ENCODE measurements around the gene ACOT12. TPM values are rescaled to one million over a fixed set of nuclear protein-coding genes. Genes with fewer than 3 reads are reported as not detected.

ACOT12 gene
- total and polyA plus RNA-seq, 2 donors (not counting 3 experiments of a cell fraction or from before 2014, with no cell fraction given) = not detected

DNA sequence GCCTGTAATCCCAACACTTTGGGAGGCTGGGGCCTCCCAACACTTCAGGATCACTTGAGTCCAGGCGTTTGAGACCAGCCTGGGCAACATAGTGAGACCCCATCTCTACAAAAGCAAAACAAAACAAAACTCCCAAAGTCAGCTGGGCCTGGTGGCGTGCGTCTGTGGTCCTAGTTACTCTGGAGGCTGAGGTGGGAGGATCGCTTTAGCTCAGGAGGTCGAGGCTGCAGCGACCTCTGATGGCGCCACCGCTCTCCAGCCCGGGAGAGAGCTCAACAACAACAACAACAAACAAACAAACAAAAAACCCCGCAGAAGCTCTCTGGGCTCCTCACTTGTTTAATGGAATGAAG, 528 bp downstream of the ACOT12 start:
- FAIRE-seq = no peak
- H3K36me3 ChIP-seq (ENCODE audit: control insufficient read depth in 2 of 2, extremely low read depth in 1 of 2, insufficient read depth in 2 of 2, low read length in 2 of 2) = no peaks in the 10 kb centered on the region
- H3K27ac ChIP-seq (ENCODE audit: insufficient read depth, low read depth, low read length) = no peak overlapping the region
- H3K4me3 ChIP-seq (replicated peaks in 1 of 3; ENCODE audit: insufficient read depth in 1 of 3, low read depth in 1 of 3, low read length in 3 of 3) = peak overlapping the region in 2 of 3 experiments; percentile 19 to 24
- H3K9me1 ChIP-seq (replicated peaks; ENCODE audit: control insufficient read depth, extremely low read depth, insufficient read depth, low read length) = no peaks in the 10 kb centered on the region
- no peak overlapping the region for H3K9ac ChIP-seq (replicated peaks; ENCODE audit: extremely low read depth, insufficient read depth, low read length)
- POLR2A ChIA-PET = no interaction called here
- no TSS peak for BruUV-seq (replicated peaks)
- H3K4me2 ChIP-seq (ENCODE audit: insufficient read depth, low read length) = peak overlapping the region; percentile 32
- no peaks in the 10 kb centered on the region for H3K79me2 ChIP-seq (ENCODE audit: control insufficient read depth, insufficient read depth, low read length)
- CTCF ChIA-PET = no interaction called here
- intact Hi-C loops (cut with micrococcal nuclease) (no loop called here), dilution Hi-C loops (cut with MboI; ENCODE audit: extremely low pct_ligation_motif_present, low sequenced_read_pairs) (no loop called here)
- peak overlapping the region; percentile 85 for H2AFZ ChIP-seq (ENCODE audit: low read depth, low read length)
- H3K27me3 ChIP-seq (ENCODE audit: control insufficient read depth in 2 of 2, insufficient read depth in 2 of 2, low read length in 2 of 2) = peaks cover 3 to 8% of the 10 kb centered on the region in 2 experiments
- H3K4me1 ChIP-seq (ENCODE audit: control insufficient read depth, extremely low read depth, insufficient read depth, low read length) = no peaks in the 10 kb centered on the region
- no peak for DNase-seq (ENCODE audit: low read depth, low spot score)
- no peak for TF ChIP-seq FOS (IDR thresholded peaks at IDR 0.05; ENCODE audit: borderline replicate concordance, insufficient read depth, low read length)
- TF ChIP-seq, protein P1, sequence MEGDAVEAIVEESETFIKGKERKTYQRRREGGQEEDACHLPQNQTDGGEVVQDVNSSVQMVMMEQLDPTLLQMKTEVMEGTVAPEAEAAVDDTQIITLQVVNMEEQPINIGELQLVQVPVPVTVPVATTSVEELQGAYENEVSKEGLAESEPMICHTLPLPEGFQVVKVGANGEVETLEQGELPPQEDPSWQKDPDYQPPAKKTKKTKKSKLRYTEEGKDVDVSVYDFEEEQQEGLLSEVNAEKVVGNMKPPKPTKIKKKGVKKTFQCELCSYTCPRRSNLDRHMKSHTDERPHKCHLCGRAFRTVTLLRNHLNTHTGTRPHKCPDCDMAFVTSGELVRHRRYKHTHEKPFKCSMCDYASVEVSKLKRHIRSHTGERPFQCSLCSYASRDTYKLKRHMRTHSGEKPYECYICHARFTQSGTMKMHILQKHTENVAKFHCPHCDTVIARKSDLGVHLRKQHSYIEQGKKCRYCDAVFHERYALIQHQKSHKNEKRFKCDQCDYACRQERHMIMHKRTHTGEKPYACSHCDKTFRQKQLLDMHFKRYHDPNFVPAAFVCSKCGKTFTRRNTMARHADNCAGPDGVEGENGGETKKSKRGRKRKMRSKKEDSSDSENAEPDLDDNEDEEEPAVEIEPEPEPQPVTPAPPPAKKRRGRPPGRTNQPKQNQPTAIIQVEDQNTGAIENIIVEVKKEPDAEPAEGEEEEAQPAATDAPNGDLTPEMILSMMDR (IDR thresholded peaks at IDR 0.05; ENCODE audit: extremely low read depth in 1 of 2, insufficient read depth in 1 of 2, low read depth in 1 of 2, low read length in 2 of 2) = no peak
- TF ChIP-seq MAX (IDR thresholded peaks at IDR 0.05; ENCODE audit: insufficient read depth, insufficient read length) = no peak
- no peak for TF ChIP-seq JUN (IDR thresholded peaks at IDR 0.05; ENCODE audit: borderline replicate concordance, insufficient read depth, insufficient read length, low read depth)
- TF ChIP-seq POLR2A (IDR thresholded peaks at IDR 0.05; ENCODE audit: low read depth, low read length) = no peak
- TF ChIP-seq MYC (IDR thresholded peaks at IDR 0.05; ENCODE audit: low read depth, low read length) = no peak
- TF ChIP-seq EZH2 (IDR thresholded peaks at IDR 0.05; ENCODE audit: borderline replicate concordance, low read depth, low read length, severe bottlenecking) = no peak
- TF ChIP-seq GATA2 (IDR thresholded peaks at IDR 0.05; ENCODE audit: insufficient read depth, insufficient read length, low read depth, low read length) = no peak
- TF ChIP-seq POLR2AphosphoS5 (IDR thresholded peaks at IDR 0.05; ENCODE audit: insufficient read depth, low read depth, low read length) = no peak
- no peaks in the 10 kb centered on the region for H4K20me1 ChIP-seq (replicated peaks; ENCODE audit: control insufficient read depth, extremely low read depth, insufficient read depth, low read length)
- peaks cover 2% of the 10 kb centered on the region for H3K9me3 ChIP-seq (replicated peaks; ENCODE audit: control insufficient read depth, insufficient read depth, low read length)
